Ovary (tissue), 9 donors: ENCODE measurements around the gene ANKIB1. TPM values are rescaled to one million over a fixed set of nuclear protein-coding genes. Genes with fewer than 3 reads are reported as not detected.
"Not testable (repeated sequence)": the region's sequence is repeated elsewhere in the genome, so short reads cannot be mapped to it uniquely, and the experiment has no call there.

ENCODE experiments used
- DNase-seq, 5 donors: peaks; one replicate each; pipeline ENCODE4 v3.0.0-alpha.2; 2019 to 2020
- H3K27ac ChIP-seq, 2 donors: fragments of 200-600 bp; one replicate each; pipeline versions ENCODE4 v1.5.1 to v1.8.0; 2019 to 2022
- H3K27me3 ChIP-seq: fragments of 200-600 bp; one replicate; pipeline ENCODE4 v1.8.0; 2022
- H3K36me3 ChIP-seq: fragments of 200-600 bp; sonication (generic); one replicate; pipeline ENCODE4 v1.5.1; 2019
- H3K4me1 ChIP-seq: one replicate; pipeline ENCODE4 v1.8.1; 2013; ENCODE audit warnings: mild to moderate bottlenecking, moderate library complexity; ENCODE audit not compliant: insufficient read depth
- H3K4me3 ChIP-seq: fragments of 200-600 bp; sonication (generic); one replicate; pipeline ENCODE4 v1.5.1; 2017
- H3K9me3 ChIP-seq, 2 donors: fragments of 200-600 bp in 1 of 2; sonication (generic) in 1 of 2; one replicate each; pipeline versions ENCODE4 v1.5.1 to v1.8.1; 2013 to 2019; ENCODE audit warnings: mild to moderate bottlenecking in 1 of 2, moderate library complexity in 1 of 2
- EP300 ChIP-seq: sonication (generic); formaldehyde crosslinking; IDR thresholded peaks from one replicate; pipeline ENCODE4 v1.6.1; 2017; ENCODE audit warnings: antibody characterized with exemption
- POLR2A ChIP-seq: fragments of 450-650 bp; IDR thresholded peaks from one replicate; pipeline ENCODE4 v1.6.1; 2017; ENCODE audit warnings: antibody characterized with exemption, mild to moderate bottlenecking, moderate library complexity
- WGBS, 3 donors: extraction: QIAGEN DNeasy Blood & Tissue Kit in 1 of 3; methylation state at CpG; one replicate each; pipeline versions ENCODE4 v1.1.5 to v1.1.7; 2013 to 2017; 5-methylcytosine and 5-hydroxymethylcytosine counted together
- intact Hi-C, 4 donors: fragments of 100-400 bp; cut with DNase I; formaldehyde crosslinking; loops; one replicate each; pipeline versions ENCODE4 v1.11.0 to v1.15.1; 2022 to 2023
- polyA plus RNA-seq, 2 donors: library from polyadenylated mRNA; stranded (reverse); fragments of 200-250 nt in 1 of 2; fragments of 350-450 nt in 1 of 2; fragmentation: Illumina TruSeq in 1 of 2; extraction: RNeasy Lipid Tissue Mini Kit (QIAGEN cat#74804) in 1 of 2; gene quantifications; one replicate each; pipeline ENCODE4 v1.2.3, GENCODE V29; 2013 to 2014
- total RNA-seq, 7 donors: library from RNA; depleted of rRNA in 2 of 7; stranded (reverse); fragments of >200 nt in 2 of 7; fragmentation: NEBNext Ultra II Directional in 3 of 7; extraction: Animal tissue kit (Norgen Biotek cat#: 25700) in 3 of 7; gene quantifications; one replicate each; pipeline versions ENCODE4 v1.1.0 to v1.2.4, GENCODE V29; 2016 to 2023
- TF ChIP-seq, protein P1 (sequence below), 3 donors: fragments of 450-650 bp in 2 of 3; fragments of 200-600 bp in 1 of 3; IDR thresholded peaks; one replicate each; pipeline versions ENCODE4 v1.5.1 to v1.8.0; 2016 to 2022; ENCODE audit warnings: antibody characterized with exemption in 3 of 3, mild to moderate bottlenecking in 1 of 3
- donor health status: DM: no; HTN: no; CAD: no; lungs with moderate emphysema.
- donor health status: DM: no; HTN: no; CAD: no.
- donor health status: Bipolar disorder and iron deficiency.
- donor health status: DM: yes; HTN: yes; CAD: no.
- donor health status: DM: no; HTN: no; CAD: no.
- donor health status: DM: yes; HTN: yes; CAD: no.

Gene ANKIB1
- total and polyA plus RNA-seq, 9 donors = 11.3 to 83.1 (median 60.1) TPM

- Histone ChIP-seq H3K4me3 (no peak overlapping the region), H3K27ac (no peak overlapping the region), H3K4me1 (no peaks in the 10 kb centered on the region), H3K9me3 (no peaks in the 10 kb centered on the region), H3K36me3 (no peaks in the 10 kb centered on the region), H3K27me3 (no peaks in the 10 kb centered on the region)
- DNase-seq = no peak
- intact Hi-C loops = no loop called here
- TF ChIP-seq POLR2A (no peak), EP300 (no peak)
- TF ChIP-seq, protein P1, sequence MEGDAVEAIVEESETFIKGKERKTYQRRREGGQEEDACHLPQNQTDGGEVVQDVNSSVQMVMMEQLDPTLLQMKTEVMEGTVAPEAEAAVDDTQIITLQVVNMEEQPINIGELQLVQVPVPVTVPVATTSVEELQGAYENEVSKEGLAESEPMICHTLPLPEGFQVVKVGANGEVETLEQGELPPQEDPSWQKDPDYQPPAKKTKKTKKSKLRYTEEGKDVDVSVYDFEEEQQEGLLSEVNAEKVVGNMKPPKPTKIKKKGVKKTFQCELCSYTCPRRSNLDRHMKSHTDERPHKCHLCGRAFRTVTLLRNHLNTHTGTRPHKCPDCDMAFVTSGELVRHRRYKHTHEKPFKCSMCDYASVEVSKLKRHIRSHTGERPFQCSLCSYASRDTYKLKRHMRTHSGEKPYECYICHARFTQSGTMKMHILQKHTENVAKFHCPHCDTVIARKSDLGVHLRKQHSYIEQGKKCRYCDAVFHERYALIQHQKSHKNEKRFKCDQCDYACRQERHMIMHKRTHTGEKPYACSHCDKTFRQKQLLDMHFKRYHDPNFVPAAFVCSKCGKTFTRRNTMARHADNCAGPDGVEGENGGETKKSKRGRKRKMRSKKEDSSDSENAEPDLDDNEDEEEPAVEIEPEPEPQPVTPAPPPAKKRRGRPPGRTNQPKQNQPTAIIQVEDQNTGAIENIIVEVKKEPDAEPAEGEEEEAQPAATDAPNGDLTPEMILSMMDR (IDR thresholded peaks at IDR 0.05) = no peak
Observed at GRCh38 chr7:92356406-92356805, 110.6 kb downstream of the ANKIB1 start.

GRCh38 chr7:92357260-92357659 is 111.5 kb downstream of the ANKIB1 start:
- Histone ChIP-seq H3K4me3 (no peak overlapping the region), H3K9me3 (no peaks in the 10 kb centered on the region), H3K27me3 (no peaks in the 10 kb centered on the region), H3K27ac (no peak overlapping the region), H3K36me3 (no peaks in the 10 kb centered on the region), H3K4me1 (no peaks in the 10 kb centered on the region)
- no peak for DNase-seq
- WGBS, 3 donors = 96 to 100% (median 98%) methylated on average over 4 of the region's 4 CpGs
- intact Hi-C loops = no loop called here
- no peak for TF ChIP-seq POLR2A
- no peak for TF ChIP-seq EP300
- TF ChIP-seq, protein P1 (IDR thresholded peaks at IDR 0.05) = no peak

- H3K9me3 ChIP-seq, DNase-seq, H3K4me3 ChIP-seq, H3K27ac ChIP-seq, H3K4me1 ChIP-seq, H3K36me3 ChIP-seq, H3K27me3 ChIP-seq, intact Hi-C loops: not testable (repeated sequence)
- 95 to 100% (median 99%) methylated on average over 2 of the region's 2 CpGs for WGBS, 3 donors
Observed at GRCh38 chr7:92359179-92359578, 113.4 kb downstream of the ANKIB1 start.

DNA sequence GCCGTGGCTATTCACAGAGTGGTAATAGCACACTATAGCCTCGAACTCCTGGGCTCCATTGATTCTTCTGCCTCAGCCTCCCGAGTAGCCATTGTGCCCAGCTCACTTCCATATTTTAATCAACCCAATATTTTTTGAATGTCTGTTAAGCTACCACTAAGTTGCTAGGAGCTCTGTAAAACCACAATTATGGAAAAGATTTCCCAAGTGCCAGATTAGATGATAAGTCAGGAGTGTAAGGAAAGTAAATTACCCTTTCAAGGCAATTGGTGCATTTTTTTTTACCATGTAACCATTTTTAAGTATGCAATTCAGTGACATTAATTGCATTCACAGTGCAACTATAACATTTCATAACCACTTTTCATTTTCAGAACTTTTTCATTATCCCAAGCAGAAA is 114.0 kb downstream of the ANKIB1 start:
- Histone ChIP-seq H3K9me3 (no peaks in the 10 kb centered on the region), H3K36me3 (no peaks in the 10 kb centered on the region), H3K4me1 (no peaks in the 10 kb centered on the region), H3K27ac (no peak overlapping the region), H3K4me3 (no peak overlapping the region), H3K27me3 (no peaks in the 10 kb centered on the region)
- intact Hi-C loops = no loop called here
- WGBS, 3 donors = 96 to 100% (median 98%) methylated on average over 3 of the region's 3 CpGs
- no peak for DNase-seq
- TF ChIP-seq EP300 (no peak), POLR2A (no peak)
- TF ChIP-seq, protein P1 (IDR thresholded peaks at IDR 0.05) = no peak

- no peak for DNase-seq
- 78 to 91% (median 89%) methylated on average over 1 of the region's 1 CpG for WGBS, 3 donors
- Histone ChIP-seq H3K27me3 (no peaks in the 10 kb centered on the region), H3K4me3 (no peak overlapping the region), H3K9me3 (no peaks in the 10 kb centered on the region), H3K27ac (no peak overlapping the region), H3K36me3 (no peaks in the 10 kb centered on the region), H3K4me1 (no peaks in the 10 kb centered on the region)
- intact Hi-C loops = no loop called here
- TF ChIP-seq EP300 (no peak), POLR2A (no peak)
- TF ChIP-seq, protein P1 (IDR thresholded peaks at IDR 0.05) = no peak
Observed at GRCh38 chr7:92360387-92360786, 114.6 kb downstream of the ANKIB1 start.
